ENCODE results near the gene FAM180A.

The FAM180A gene

DNA sequence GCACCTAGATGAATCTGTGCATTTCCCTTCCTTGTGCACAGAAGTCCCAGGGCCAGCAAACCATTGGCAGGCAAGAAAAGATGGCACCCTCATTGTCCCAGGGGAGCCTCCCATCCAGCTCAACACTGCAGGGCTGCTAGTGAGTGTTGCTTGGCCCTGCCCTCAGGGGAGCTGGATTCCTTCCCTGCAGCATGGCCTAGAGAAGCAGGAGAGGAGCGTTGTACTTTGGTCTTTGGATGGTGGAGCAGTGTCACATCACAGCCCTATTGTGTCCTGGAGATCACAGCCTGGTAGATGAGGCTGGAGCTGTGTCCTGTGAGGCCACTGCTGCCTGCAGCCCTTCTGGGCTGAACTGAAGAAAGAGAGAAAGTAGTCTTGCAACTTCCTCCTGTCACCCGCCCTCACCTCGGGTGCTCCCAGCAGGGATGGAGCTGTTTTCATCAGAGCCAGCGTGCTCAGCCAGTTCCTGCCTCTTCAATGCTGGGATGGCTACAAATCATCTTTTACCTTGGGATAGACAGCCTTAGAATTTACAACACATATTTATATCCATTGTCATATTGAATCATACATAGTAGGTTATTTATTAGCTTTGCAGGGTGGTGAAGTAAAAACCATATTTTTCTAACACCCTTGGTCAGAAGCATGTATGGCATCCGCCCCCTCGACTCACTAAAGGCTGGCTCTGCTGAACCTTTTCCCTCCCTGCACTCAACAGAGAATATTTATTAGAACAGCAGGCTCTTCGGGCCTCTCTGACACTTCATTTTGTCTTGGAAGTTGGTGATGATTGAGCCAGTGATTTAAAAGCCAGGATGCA lies 43.1 kb upstream of the FAM180A start:
- POLR2A ChIA-PET, result no interaction called here
- CTCF ChIA-PET, result interaction anchor here (2.3 to 10.9 kb wide), 5 partner anchors 10 to 216 kb away, joined by 6 to 199 read pairs (median 11); no protein-coding TSS in a partner anchor
- DNase-seq (ENCODE audit: low read depth, low spot score), result no peak
- TF ChIP-seq, protein P1, sequence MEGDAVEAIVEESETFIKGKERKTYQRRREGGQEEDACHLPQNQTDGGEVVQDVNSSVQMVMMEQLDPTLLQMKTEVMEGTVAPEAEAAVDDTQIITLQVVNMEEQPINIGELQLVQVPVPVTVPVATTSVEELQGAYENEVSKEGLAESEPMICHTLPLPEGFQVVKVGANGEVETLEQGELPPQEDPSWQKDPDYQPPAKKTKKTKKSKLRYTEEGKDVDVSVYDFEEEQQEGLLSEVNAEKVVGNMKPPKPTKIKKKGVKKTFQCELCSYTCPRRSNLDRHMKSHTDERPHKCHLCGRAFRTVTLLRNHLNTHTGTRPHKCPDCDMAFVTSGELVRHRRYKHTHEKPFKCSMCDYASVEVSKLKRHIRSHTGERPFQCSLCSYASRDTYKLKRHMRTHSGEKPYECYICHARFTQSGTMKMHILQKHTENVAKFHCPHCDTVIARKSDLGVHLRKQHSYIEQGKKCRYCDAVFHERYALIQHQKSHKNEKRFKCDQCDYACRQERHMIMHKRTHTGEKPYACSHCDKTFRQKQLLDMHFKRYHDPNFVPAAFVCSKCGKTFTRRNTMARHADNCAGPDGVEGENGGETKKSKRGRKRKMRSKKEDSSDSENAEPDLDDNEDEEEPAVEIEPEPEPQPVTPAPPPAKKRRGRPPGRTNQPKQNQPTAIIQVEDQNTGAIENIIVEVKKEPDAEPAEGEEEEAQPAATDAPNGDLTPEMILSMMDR (IDR thresholded peaks at IDR 0.05; ENCODE audit: insufficient read depth, low read length, missing control alignments), result no peak
- no peak overlapping the region for H3K4me3 ChIP-seq (ENCODE audit: low read depth, low read length)

DNA sequence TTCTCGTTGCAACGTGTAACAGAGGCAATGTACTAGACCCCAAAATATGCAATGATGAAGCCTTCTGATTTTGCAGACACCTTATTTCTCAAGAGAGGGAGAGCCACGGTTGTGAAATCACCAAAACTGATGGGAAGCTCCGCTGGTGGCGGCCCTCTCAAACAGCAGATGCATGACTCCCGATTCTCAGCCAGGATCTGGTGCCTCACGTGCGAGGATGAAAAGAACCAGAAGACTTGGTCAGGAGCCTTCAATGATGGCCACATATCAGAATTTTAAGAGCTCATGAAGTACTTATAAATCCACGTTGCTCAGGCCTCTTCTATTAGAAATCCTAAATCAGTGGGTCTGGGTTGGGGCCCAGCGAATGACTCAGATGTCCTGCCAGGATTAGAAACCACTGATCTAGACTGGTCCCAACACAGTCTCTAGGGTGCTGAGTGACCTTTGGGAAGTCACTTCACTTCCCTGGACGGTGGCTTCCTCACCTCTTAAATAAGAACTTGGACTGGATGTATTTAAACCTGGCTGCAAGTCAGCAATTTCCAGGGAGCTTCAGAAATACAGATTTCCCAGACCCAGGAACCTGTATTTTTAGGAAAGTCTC lies 41.9 kb upstream of the FAM180A start:
- no peak for DNase-seq (ENCODE audit: low read depth, low spot score)
- no peak overlapping the region for H3K4me3 ChIP-seq (ENCODE audit: low read depth, low read length)
- CTCF ChIA-PET, result interaction anchor here (1.0 to 5.4 kb wide), 7 partner anchors 8 to 220 kb away, joined by 3 to 34 read pairs (median 4); no protein-coding TSS in a partner anchor
- TF ChIP-seq, protein P1 (IDR thresholded peaks at IDR 0.05; ENCODE audit: insufficient read depth, low read length, missing control alignments), result no peak
- POLR2A ChIA-PET, result no interaction called here

DNA sequence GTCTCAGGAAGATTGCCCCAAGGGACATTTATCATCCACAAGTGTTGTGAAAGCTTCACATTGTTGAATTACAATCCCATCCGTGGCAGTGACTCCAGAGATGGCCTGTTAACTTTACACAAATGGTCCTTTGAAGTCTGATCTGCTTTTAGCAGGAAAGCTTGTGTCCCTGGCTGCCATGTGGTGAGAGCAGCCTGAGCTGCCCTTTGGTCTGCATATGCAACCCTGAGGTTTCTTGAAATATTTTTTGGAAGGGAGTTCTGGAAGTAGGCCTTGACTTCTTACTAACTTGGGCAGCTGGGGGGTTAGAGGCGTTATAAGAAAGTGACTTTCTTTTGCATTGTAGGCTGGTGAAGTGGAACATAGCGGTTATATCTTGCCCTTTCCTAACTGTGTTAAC lies 41.3 kb upstream of the FAM180A start:
- ChIA-PET CTCF (interaction anchor here (0.7 to 5.4 kb wide), 8 partner anchors 8 to 221 kb away, joined by 3 to 34 read pairs (median 4); no protein-coding TSS in a partner anchor), POLR2A (no interaction called here)
- TF ChIP-seq, protein P1 (IDR thresholded peaks at IDR 0.05; ENCODE audit: insufficient read depth, low read length, missing control alignments), result no peak
- H3K4me3 ChIP-seq (ENCODE audit: low read depth, low read length), result no peak overlapping the region
- DNase-seq (ENCODE audit: low read depth, low spot score), result no peak

DNA sequence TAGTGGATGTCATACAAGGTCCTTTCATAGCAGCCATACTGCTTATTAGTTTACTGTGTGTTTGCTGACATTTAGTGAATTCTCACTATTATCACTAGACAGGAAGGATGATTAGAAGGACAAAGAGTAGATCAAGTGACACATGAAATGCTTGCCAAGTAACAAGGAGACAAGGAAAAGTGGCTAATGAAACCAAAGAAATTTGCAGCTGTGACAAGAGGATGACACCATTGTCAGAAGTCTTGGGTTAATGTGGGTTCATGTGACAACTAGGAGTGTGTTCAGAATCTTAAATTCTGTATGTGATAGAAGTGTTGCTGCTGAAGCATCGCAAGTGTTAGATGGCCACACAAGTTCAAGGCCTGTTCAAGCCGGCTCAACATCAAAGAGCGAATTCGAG lies 40.8 kb upstream of the FAM180A start:
- DNase-seq (ENCODE audit: low read depth, low spot score), result no peak
- CTCF ChIA-PET, result interaction anchor here (0.7 to 5.4 kb wide), 4 partner anchors 12 to 128 kb away, joined by 3 to 34 read pairs (median 4); no protein-coding TSS in a partner anchor
- TF ChIP-seq, protein P1 (IDR thresholded peaks at IDR 0.05; ENCODE audit: insufficient read depth, low read length, missing control alignments), result no peak
- no peak overlapping the region for H3K4me3 ChIP-seq (ENCODE audit: low read depth, low read length)
- POLR2A ChIA-PET, result no interaction called here

DNA sequence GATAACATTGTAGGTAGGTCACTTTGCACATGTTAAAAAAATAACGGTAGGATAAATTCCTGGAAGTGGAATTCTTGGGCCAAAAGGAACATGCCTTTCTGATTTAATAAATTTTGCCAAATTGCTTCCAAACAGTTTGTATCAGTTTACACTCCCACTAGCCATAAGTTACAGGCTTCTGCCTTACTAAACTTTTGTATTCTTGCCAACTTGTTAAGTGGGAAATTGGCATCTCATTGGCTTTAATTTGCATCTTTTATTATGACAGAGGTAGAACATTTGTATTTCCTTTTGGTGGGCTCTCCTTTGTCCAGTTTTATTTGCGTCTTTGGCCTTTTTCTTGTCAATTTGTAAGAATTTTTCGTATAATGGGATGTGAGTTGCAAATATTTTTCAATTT lies 38.3 kb upstream of the FAM180A start:
- no peak overlapping the region for H3K4me3 ChIP-seq (ENCODE audit: low read depth, low read length)
- no peak for DNase-seq (ENCODE audit: low read depth, low spot score)
- POLR2A ChIA-PET, result no interaction called here
- CTCF ChIA-PET, result interaction anchor here (1.2 to 1.8 kb wide), 3 partner anchors 10 to 223 kb away, joined by 4 read pairs; no protein-coding TSS in a partner anchor
- TF ChIP-seq, protein P1 (IDR thresholded peaks at IDR 0.05; ENCODE audit: insufficient read depth, low read length, missing control alignments), result no peak

DNA sequence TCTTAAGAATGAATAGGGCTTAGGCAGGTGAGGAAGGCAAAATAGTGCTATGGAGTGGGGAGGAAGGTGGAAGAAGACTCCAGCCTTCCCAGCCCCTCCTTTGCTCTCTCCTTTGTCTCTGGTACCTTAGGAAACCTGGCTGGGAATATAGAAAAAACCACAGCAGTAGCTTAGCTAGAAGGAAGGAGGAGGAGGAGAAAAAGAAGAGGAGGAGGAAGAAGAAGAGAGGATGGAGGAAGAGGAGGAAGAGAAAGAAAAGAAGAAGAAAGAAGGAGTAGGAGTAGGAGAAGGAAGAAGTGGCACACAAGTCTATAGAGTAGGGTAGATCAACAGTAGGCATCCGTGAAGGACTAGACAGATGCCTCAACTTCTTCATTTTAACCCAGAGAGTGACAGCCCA lies 36.5 kb upstream of the FAM180A start:
- no peak for DNase-seq (ENCODE audit: low read depth, low spot score)
- ChIA-PET POLR2A (no interaction called here), CTCF (interaction anchor here (0.7 to 1.6 kb wide), 2 partner anchors 16 to 112 kb away, joined by 3 to 5 read pairs; no protein-coding TSS in a partner anchor)
- TF ChIP-seq, protein P1 (IDR thresholded peaks at IDR 0.05; ENCODE audit: insufficient read depth, low read length, missing control alignments), result no peak
- no peak overlapping the region for H3K4me3 ChIP-seq (ENCODE audit: low read depth, low read length)
